Measurements from ENCODE around the gene BDH2.

- TF ChIP-seq, protein P1, sequence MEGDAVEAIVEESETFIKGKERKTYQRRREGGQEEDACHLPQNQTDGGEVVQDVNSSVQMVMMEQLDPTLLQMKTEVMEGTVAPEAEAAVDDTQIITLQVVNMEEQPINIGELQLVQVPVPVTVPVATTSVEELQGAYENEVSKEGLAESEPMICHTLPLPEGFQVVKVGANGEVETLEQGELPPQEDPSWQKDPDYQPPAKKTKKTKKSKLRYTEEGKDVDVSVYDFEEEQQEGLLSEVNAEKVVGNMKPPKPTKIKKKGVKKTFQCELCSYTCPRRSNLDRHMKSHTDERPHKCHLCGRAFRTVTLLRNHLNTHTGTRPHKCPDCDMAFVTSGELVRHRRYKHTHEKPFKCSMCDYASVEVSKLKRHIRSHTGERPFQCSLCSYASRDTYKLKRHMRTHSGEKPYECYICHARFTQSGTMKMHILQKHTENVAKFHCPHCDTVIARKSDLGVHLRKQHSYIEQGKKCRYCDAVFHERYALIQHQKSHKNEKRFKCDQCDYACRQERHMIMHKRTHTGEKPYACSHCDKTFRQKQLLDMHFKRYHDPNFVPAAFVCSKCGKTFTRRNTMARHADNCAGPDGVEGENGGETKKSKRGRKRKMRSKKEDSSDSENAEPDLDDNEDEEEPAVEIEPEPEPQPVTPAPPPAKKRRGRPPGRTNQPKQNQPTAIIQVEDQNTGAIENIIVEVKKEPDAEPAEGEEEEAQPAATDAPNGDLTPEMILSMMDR (IDR thresholded peaks at IDR 0.05) = no peak
- TF ChIP-seq ZFX (IDR thresholded peaks at IDR 0.05; ENCODE audit: borderline replicate concordance) = no peak
These were observed 736 bp downstream of the BDH2 start for GRCh38 chr4:103098756-103099440.
